Endothelial cell of umbilical vein (primary cell): ENCODE measurements around the gene TOM1L2. TPM values are rescaled to one million over a fixed set of nuclear protein-coding genes. Genes with fewer than 3 reads are reported as not detected.

ENCODE experiments used
- BruUV-seq: library from RNA; stranded (reverse); fragments of 400-500 nt; replicated peaks from 2 replicates; lab custom pipeline; 2021; lab: Mats Ljungman, UMichigan
- CTCF ChIA-PET: fragments of 300-600, 350-600 bp; sonication (Branson Sonifier 250); formaldehyde crosslinking; loops from one replicate; lab custom pipeline; 2021; ENCODE audit warnings: antibody characterized with exemption, inconsistent platforms; lab: Charles Lee
- POLR2A ChIA-PET: fragments of 300-600, 350-600 bp; sonication (Branson Sonifier 250); formaldehyde crosslinking; loops from one replicate; lab custom pipeline; 2021; ENCODE audit warnings: antibody characterized with exemption, inconsistent platforms; lab: Charles Lee
- DNase-seq: peaks from one replicate; pipeline ENCODE4 v3.0.0-alpha.2; 2011; ENCODE audit warnings: low read depth, low spot score
- FAIRE-seq: peaks from 2 replicates; lab custom pipeline; 2011; peaks lifted over from hg19 to GRCh38; lab: Jason Lieb, UNC
- H2AFZ ChIP-seq: 2 replicates; pipeline ENCODE4 v1.6.0; 2012; ENCODE audit warnings: low read depth, low read length, control low read depth, inconsistent platforms
- H3K27ac ChIP-seq: 2 replicates; pipeline ENCODE4 v1.5.1; 2011; ENCODE audit warnings: low read depth, mild to moderate bottlenecking, control low read depth, low read length, moderate library complexity; ENCODE audit not compliant: insufficient read depth
- H3K27me3 ChIP-seq, 2 experiments: 2 replicates each; pipeline versions ENCODE4 v1.6.0 to v1.6.1; 2011; ENCODE audit warnings: low read length in 2 of 2, mixed read lengths in 1 of 2; ENCODE audit not compliant: control insufficient read depth in 2 of 2, insufficient read depth in 2 of 2
- H3K36me3 ChIP-seq, 2 experiments: 2 replicates in 1 of 2; 3 replicates in 1 of 2; pipeline ENCODE4 v1.5.1; 2011; ENCODE audit warnings: low read length in 2 of 2, mild to moderate bottlenecking in 1 of 2, moderate library complexity in 1 of 2; ENCODE audit not compliant: control insufficient read depth in 2 of 2, insufficient read depth in 2 of 2; ENCODE audit errors: extremely low read depth in 1 of 2
- H3K4me1 ChIP-seq: 3 replicates; pipeline ENCODE4 v1.5.1; 2011; ENCODE audit warnings: mild to moderate bottlenecking, low read length; ENCODE audit not compliant: control insufficient read depth, insufficient read depth; ENCODE audit errors: extremely low read depth
- H3K4me2 ChIP-seq: 2 replicates; pipeline ENCODE4 v1.6.1; 2011; ENCODE audit warnings: low read length, control low read depth, mixed read lengths; ENCODE audit not compliant: insufficient read depth
- H3K4me3 ChIP-seq, 3 experiments: fragments of 200-600 bp in 1 of 3; sonication (generic), shearing (Covaris generic) in 1 of 3; replicated peaks in 1 of 3; 2 replicates each; pipeline ENCODE4 v1.5.1; 2011 to 2016; ENCODE audit warnings: control low read depth in 3 of 3, low read length in 3 of 3, mild to moderate bottlenecking in 2 of 3, inconsistent platforms in 1 of 3, low read depth in 1 of 3, moderate library complexity in 1 of 3; ENCODE audit not compliant: insufficient read depth in 1 of 3
- H3K79me2 ChIP-seq: 2 replicates; pipeline ENCODE4 v1.6.0; 2012; ENCODE audit warnings: low read length, inconsistent platforms; ENCODE audit not compliant: control insufficient read depth, insufficient read depth
- H3K9ac ChIP-seq: replicated peaks from 2 replicates; pipeline ENCODE3; 2011; ENCODE audit warnings: low read length, control low read depth; ENCODE audit not compliant: insufficient read depth; ENCODE audit errors: extremely low read depth
- H3K9me1 ChIP-seq: replicated peaks from 3 replicates; pipeline ENCODE4 v1.6.0; 2011; ENCODE audit warnings: mild to moderate bottlenecking, low read length; ENCODE audit not compliant: control insufficient read depth, insufficient read depth; ENCODE audit errors: extremely low read depth
- H3K9me3 ChIP-seq: replicated peaks from 2 replicates; pipeline ENCODE4 v1.5.1; 2012; ENCODE audit warnings: low read length, inconsistent platforms; ENCODE audit not compliant: control insufficient read depth, insufficient read depth
- H4K20me1 ChIP-seq: replicated peaks from 2 replicates; pipeline ENCODE3; 2011; ENCODE audit warnings: mild to moderate bottlenecking, low read length; ENCODE audit not compliant: control insufficient read depth, insufficient read depth; ENCODE audit errors: extremely low read depth
- CTCF ChIP-seq, 2 donors: IDR thresholded peaks; 1 replicate in 1 of 2; 2 replicates in 1 of 2; pipeline ENCODE4 v1.5.1; 2011; ENCODE audit warnings: low read length in 2 of 2, mild to moderate bottlenecking in 2 of 2, moderate library complexity in 2 of 2, control low read depth in 1 of 2, inconsistent platforms in 1 of 2, low read depth in 1 of 2; ENCODE audit not compliant: insufficient read depth in 1 of 2; ENCODE audit errors: extremely low read depth in 1 of 2
- EZH2 ChIP-seq: IDR thresholded peaks from 2 replicates; pipeline ENCODE4 v1.6.1; 2012; ENCODE audit warnings: borderline replicate concordance, low read depth, mild to moderate bottlenecking, moderate library complexity, low read length, inconsistent platforms; ENCODE audit not compliant: severe bottlenecking
- FOS ChIP-seq: IDR thresholded peaks from 2 replicates; pipeline ENCODE4 v1.6.1; 2011; ENCODE audit warnings: mild to moderate bottlenecking, low read length, moderate library complexity, borderline replicate concordance; ENCODE audit not compliant: insufficient read depth
- GATA2 ChIP-seq: IDR thresholded peaks from 2 replicates; pipeline ENCODE4 v1.7.0; 2011; ENCODE audit warnings: low read depth, mild to moderate bottlenecking, moderate library complexity, mixed read lengths, low read length; ENCODE audit not compliant: insufficient read length, insufficient read depth
- JUN ChIP-seq: IDR thresholded peaks from 2 replicates; pipeline ENCODE4 v1.6.1; 2011; ENCODE audit warnings: borderline replicate concordance, low read depth; ENCODE audit not compliant: insufficient read length, insufficient read depth
- MAX ChIP-seq: IDR thresholded peaks from 2 replicates; pipeline ENCODE4 v1.6.1; 2011; ENCODE audit not compliant: insufficient read depth, insufficient read length
- MYC ChIP-seq: IDR thresholded peaks from one replicate; pipeline ENCODE4 v1.6.1; 2011; ENCODE audit warnings: mild to moderate bottlenecking, low read depth, low read length
- POLR2A ChIP-seq: IDR thresholded peaks from 2 replicates; pipeline ENCODE4 v1.6.1; 2012; ENCODE audit warnings: low read depth, mild to moderate bottlenecking, control low read depth, low read length
- POLR2AphosphoS5 ChIP-seq: IDR thresholded peaks from 2 replicates; pipeline ENCODE4 v1.6.1; 2012; ENCODE audit warnings: low read depth, mild to moderate bottlenecking, control low read depth, low read length, moderate library complexity; ENCODE audit not compliant: insufficient read depth
- dilution Hi-C: fragments of 300-500 bp; cut with MboI; formaldehyde crosslinking; loops from one replicate; pipeline ENCODE4 v1.15.0; 2019; ENCODE audit warnings: low sequenced_read_pairs; ENCODE audit not compliant: extremely low pct_ligation_motif_present
- intact Hi-C: fragments of 100-400 bp; cut with micrococcal nuclease; formaldehyde crosslinking; loops from one replicate; pipeline ENCODE4 v1.10.0; 2022
- polyA plus RNA-seq, 4 experiments: library from polyadenylated mRNA; depleted of rRNA in 3 of 4; stranded (reverse) in 3 of 4; unstranded in 1 of 4; fragments of >200 nt; gene quantifications; 2 replicates each; pipeline versions ENCODE4 v1.2.1 to v1.2.3, GENCODE V29; 2011 to 2012; ENCODE audit warnings: missing spikeins in 1 of 4
- total RNA-seq: library from RNA; stranded (reverse); gene quantifications from 2 replicates; pipeline ENCODE4 v1.2.3, GENCODE V29; 2021

The TOM1L2 gene
- total and polyA plus RNA-seq, 2 donors (not counting 3 experiments of a cell fraction or from before 2014, with no cell fraction given) = 31.7 to 37.6 TPM

GRCh38 chr17:17834974-17835373 lies 137.2 kb downstream of the TOM1L2 start:
- TSS peak; percentile 7 for BruUV-seq
- dilution Hi-C loops (no loop called here), intact Hi-C loops (no loop called here)
- H3K9ac ChIP-seq = peak overlapping the region; percentile 93
- no peaks in the 10 kb centered on the region for H3K9me3 ChIP-seq
- POLR2A ChIA-PET = no interaction called here
- H3K9me1 ChIP-seq = no peaks in the 10 kb centered on the region
- DNase-seq = no peak
- H3K36me3 ChIP-seq = peaks cover 0 to 3% of the 10 kb centered on the region in 2 experiments
- CTCF ChIA-PET = interaction anchor here (1.4 to 3.1 kb wide), 2 partner anchors 25 to 155 kb away, joined by 3 to 18 read pairs; no protein-coding TSS in a partner anchor
- no peaks in the 10 kb centered on the region for H3K27me3 ChIP-seq
- H3K4me1 ChIP-seq = peaks cover 43% of the 10 kb centered on the region
- H4K20me1 ChIP-seq = no peaks in the 10 kb centered on the region
- no peak overlapping the region for H3K4me3 ChIP-seq
- H3K4me2 ChIP-seq = peak overlapping the region; percentile 87
- H2AFZ ChIP-seq = no peak overlapping the region
- no peak overlapping the region for H3K27ac ChIP-seq
- FAIRE-seq = peak; percentile 42
- H3K79me2 ChIP-seq = peaks cover 55% of the 10 kb centered on the region
- TF ChIP-seq MYC (no peak), FOS (no peak), EZH2 (no peak), POLR2A (no peak), CTCF (IDR thresholded peaks at IDR 0.05; ENCODE audit: extremely low read depth in 1 of 2, insufficient read depth in 1 of 2, low read depth in 1 of 2, low read length in 2 of 2) (no peak), GATA2 (no peak), JUN (no peak), POLR2AphosphoS5 (no peak), MAX (no peak)
